ENCODE measurements around the gene ZNF213.
"Not testable (repeated sequence)": the region's sequence is repeated elsewhere in the genome, so short reads cannot be mapped to it uniquely, and the experiment has no call there.

Gene ZNF213

DNA sequence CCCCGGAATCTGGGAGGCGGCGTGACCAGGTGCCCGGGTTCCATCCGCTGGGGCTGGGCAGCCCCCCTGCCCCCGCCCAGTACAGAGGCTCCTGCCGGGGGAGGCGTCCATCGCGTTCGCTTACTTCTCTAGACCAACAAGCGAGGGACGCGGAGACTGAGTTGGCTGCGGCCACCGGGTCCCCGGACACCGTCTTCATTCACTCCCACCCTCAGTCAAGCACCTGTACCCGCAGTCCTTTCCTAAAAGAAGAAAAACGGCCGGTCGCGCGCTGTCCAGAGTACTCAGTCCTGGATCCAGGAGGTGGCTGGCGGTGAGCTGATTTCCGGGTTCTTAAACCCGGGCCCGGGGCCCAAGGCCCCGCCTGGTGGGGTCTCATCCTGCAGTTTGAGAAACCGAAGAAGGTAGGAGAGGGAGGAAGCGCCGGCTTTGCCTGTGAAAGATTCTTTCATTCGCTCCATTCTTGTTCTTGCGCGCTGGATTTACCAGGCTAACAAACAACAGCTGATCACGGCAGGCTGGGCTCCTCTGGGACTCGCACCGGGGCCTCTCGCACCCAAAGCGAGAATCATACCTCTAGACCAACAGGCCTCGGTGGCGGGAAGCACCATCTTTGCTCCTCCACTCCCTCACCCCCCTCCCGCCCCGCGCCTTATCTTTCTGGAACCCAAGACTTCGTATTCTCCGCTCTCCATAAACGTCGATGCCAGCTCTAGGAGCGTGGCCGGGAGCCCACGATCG lies 35.8 kb downstream of the ZNF213 start:
- in situ Hi-C loops (cut with MboI; ENCODE audit: low sequenced_read_pairs): no loop called here

DNA sequence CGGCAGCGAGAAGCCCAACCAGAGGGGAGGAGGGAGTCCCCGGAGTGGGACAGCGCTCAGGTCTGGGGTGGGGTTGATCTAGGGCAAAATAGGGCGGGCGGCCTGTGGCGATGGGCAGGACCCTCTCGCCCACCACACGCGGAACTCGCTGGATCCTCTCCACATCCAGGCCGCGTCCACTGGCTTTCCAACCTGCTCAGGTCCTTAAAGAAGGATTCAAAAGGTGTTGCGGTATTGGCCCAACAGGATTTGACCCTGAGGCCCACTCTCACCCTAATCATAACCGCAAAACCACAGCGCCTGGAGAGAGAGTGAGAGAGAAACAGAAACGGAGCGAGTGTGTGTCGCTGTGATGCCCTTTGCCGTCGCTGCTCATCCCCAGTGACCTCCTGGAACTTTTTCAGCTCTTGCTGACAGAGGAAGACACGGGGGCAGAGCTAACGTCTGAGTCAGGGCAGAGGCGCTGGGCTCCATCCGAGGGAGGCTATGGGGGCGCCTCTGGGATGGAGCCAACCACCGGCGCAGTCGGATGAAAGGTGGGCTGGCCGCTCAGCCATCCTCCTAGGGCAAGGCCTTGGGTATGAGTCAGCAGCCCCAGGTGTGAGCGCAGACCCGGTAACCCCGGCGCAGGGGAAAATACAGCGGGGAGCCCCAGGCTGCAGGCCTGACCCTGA lies 36.5 kb downstream of the ZNF213 start:
- in situ Hi-C loops (cut with MboI; ENCODE audit: low sequenced_read_pairs): no loop called here

DNA sequence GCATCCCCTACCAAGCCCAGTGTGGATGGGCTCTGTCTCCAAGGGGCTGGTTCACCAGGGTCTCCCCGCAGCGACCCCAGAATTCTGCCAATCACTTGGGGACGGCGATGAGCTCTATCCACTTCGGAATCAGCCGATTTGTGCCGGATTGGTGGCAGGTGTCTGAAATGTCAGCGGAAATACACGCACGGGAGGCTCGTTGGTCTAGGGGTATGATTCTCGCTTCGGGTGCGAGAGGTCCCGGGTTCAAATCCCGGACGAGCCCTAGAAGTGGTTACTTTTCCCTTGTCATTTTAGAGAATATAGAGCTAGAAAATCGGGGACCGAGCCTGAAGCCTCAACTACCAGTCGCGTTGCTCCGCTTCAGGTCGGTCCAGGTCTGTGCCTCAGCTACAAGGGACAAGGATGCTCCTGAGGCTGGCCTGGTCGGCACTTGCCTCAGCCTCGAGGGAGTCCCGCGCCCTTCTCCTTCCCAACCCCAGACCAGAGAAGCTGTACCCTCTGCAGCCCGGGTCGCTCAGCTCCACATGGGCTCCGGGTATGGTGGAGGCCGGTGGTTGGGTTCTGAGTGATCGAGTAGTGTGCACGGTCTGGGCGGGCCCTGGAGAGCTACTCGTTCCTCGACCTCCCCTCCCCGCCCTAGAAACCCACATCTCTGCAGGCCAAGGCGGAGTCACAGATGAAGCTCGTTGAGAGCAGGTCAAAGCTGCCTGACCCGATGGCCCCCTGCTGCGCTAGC lies 37.2 kb downstream of the ZNF213 start:
- in situ Hi-C loops (cut with MboI; ENCODE audit: low sequenced_read_pairs): no loop called here

DNA sequence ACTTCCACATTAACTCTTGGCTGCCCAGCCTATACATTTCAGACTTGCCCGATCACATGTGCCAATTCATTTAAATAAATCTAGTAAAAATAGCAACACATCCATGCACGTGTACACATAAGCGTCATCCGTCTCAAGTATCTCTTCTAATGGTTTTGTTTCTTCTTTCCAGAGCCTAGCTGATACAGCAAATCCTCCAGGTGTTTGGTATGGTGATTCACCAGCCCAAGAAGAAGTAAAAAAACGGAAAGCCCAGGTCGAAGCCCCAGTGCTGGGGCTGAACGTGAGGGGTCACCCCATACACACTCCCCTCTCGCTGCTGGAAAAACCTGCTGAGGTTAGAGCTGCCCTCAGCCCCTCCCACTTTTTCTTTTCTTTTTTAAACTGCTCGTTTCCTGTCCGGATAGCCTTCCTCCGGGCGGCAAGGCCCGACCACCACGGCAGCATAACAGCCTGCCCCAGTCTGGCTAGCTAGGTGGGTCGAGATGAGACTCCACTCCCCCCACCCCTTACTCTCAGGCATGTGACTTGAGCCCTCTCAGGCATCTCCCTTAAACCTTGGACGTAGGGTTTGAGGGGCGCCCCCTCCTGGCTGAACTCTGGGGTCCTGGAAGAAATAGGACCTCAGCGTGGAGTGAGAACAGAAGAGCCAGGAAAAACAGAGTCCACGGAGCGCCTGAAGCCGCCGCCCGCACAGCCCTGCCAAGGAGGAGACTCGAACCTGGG lies 39.2 kb downstream of the ZNF213 start:
- in situ Hi-C loops (cut with MboI; ENCODE audit: low sequenced_read_pairs): no loop called here

DNA sequence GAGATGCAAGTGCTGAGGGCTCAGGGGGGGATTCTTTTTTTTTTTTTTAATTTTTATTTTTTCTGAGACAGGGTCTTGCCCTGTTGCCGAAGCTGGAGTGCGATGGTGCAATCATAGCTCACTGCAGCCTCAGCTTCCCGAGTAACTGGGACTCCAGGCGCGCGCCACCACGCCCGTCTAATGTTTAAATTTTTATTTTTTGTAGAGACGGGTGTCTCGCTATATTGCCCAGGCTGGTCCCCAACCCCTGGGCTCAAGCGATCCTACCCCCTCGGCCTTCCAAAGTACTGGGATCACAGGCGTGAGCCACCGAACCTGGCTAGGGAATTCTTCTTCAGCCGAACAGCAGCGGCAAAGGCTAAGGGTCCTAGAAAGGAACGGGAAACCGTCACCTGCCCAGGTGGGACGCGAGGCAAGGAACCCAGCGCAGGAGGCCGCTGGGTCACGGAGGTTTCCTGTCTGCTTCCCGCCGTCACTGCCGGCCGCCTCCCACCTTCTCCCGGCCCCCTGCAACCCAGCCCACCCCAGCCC lies 39.9 kb downstream of the ZNF213 start:
- in situ Hi-C loops (cut with MboI; ENCODE audit: low sequenced_read_pairs): no loop called here

DNA sequence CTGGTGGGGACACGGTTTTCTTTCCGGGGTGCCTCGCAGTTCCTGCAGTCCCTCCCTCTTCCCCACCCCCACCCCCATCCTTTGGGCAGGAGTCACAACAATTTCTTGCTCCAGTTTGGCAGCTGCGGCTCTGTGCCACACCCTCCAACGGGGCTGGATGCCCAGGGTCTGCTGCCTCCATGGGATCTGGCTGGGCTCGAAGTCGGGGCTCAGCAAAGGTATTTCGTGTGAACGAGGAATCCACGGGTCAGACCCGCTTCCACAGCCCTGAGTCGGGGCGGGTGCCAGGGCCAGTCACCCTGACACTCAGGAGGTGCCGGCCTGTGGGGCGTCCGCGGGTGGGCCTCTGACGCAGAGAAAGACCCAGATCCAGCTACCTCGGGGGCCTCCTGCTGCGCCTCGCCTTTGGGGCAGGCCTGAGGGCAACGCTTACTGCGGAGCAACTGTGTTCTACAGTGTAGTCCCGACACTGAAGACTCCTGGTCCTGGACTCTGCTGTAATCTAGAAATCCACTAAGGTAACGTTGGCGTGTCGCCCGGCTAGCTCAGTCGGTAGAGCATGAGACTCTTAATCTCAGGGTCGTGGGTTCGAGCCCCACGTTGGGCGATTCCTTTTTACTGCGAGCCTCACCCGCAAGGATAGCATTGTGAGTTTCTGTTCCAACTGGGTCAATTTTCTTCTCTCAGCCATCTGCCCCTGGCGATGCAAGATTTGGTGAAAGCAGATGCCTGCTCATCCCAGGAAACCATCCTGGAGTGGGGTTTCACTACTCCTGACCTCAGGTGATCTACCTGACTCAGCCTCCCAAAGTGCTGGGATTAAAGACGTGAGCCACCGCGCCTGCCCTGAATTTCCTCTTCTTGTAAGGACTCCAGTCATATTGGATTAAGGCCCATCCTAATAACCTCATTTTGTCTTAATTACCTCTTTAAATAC lies 40.6 kb downstream of the ZNF213 start:
- in situ Hi-C loops (cut with MboI; ENCODE audit: low sequenced_read_pairs): no loop called here

DNA sequence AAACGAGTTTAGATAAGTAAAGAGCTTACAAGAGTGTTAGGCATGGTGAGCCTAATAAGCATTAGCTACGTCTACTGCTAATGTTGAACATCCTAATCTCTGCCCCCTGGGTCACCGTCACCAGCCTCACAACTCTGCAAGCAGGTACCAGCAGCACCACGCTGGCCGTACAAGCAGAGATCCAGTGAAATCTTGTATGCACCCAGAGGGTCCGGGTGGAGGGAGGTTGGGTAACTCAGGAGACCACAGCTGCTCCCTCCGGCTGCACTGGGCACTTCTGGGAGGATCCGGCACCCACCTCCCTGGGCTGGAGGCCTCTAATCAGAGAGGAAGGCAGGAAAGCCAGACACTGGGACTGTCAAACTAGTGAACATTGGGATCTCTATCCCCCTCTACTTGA lies 44.8 kb downstream of the ZNF213 start:
- in situ Hi-C loops (cut with MboI; ENCODE audit: low sequenced_read_pairs): no loop called here

DNA sequence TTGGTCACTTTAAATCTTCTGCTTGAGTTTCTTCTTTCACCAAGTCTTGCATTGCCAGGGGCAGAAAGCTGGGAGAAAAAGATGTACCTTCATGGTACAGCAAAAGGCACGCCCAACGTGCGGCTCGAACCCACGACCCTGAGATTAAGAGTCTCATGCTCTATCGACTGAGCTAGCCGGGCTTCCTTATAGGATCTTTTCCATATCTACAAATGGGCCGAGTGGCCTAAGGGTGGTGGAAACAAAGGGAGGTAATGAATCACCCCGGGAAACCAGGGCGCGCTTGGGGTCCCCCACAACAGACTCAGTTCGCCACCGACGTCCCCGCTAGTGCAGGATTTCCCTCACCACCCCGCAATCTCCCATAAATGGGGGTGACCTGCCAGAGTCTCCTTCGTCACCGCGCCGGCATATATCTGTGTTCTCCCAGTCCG lies 45.6 kb downstream of the ZNF213 start:
- in situ Hi-C loops (cut with MboI; ENCODE audit: low sequenced_read_pairs): no loop called here

DNA sequence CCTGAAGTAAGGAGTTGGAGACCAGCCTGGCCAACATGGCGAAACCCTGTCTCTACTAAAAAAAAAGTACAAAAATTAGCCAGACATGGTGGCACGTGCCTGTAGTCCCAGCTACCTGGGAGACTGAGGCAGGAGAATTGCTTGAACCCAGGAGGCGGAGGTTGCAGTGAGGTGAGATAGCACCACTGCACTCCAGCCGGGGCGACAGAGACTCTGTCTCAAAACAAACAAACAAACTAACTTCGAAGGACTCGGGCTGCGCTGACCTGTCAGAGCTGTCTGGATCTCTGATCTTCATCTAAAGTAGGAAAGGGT lies 47.4 kb downstream of the ZNF213 start:
- in situ Hi-C loops (cut with MboI; ENCODE audit: low sequenced_read_pairs): not testable (repeated sequence)

DNA sequence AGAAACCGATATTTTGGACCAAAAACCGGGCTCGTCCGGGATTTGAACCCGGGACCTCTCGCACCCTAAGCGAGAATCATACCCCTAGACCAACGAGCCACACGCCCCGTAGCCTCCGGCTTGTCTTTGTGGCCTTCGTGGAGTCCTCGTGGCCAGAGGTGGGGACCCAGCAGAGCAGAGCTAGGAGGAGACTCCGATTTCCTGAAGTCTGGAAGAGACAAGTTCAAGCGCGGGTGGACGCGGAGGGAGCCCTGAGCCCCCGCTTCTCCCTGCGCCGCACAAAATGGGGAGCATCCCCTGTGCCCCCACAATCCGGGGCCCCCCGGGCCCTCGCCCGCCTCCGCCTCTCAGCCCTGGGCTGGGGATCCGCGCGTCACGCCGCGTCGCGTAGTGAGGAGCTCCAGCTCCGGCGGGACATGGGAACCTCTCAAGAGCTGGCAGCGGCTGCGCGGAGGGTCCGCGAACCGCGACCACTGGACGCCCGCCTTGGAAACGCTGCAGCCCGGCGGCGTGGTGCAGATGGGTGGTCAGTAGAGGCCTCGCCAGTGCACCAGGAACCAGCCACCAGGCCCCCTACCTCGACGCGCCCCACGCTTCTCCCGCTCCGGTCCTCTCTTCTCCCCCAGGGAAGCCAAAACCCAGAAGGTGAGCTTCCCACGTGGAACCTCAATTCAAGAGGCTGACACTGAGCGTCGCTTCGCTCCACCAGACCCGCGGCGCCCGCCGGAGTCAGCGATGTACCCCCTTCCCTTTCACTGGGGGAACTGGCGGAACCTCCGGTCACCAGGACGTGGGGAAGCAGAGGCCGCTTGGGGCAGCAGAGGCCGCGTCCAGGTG lies 48.0 kb downstream of the ZNF213 start:
- in situ Hi-C loops (cut with MboI; ENCODE audit: low sequenced_read_pairs): no loop called here

DNA sequence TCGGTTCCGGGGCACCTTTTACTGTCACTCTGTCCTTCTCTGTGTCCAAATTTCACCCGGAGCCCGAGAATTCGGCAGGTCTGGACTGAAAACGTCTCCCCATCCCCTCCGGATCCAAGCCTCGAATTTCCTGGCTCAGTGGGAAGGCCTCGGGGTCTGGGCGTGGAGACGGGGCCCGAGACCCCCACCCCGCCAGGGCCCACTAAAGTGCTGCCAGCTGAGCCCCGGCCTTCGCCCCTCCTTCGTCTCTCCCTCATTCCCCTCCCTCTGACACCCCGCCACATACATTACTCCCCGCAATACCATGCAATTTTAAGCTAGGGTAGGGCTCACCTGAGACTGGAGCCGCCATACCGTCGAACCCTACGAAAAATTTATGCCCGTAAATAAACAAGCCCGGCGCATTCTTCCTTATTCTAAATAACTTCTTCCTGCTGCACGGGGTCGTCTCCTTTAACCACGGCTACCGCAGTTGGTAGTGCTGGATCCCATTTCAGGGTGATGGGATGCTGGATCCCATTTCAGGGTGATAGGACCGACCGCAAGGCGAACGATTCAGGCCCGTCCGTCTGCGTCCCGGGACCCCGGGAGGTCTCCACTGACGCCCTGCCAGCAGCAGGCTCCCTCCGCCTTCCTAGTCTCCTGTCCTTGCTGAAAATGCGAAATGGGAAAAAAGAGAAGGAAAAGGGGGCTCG lies 48.8 kb downstream of the ZNF213 start:
- in situ Hi-C loops (cut with MboI; ENCODE audit: low sequenced_read_pairs): no loop called here

DNA sequence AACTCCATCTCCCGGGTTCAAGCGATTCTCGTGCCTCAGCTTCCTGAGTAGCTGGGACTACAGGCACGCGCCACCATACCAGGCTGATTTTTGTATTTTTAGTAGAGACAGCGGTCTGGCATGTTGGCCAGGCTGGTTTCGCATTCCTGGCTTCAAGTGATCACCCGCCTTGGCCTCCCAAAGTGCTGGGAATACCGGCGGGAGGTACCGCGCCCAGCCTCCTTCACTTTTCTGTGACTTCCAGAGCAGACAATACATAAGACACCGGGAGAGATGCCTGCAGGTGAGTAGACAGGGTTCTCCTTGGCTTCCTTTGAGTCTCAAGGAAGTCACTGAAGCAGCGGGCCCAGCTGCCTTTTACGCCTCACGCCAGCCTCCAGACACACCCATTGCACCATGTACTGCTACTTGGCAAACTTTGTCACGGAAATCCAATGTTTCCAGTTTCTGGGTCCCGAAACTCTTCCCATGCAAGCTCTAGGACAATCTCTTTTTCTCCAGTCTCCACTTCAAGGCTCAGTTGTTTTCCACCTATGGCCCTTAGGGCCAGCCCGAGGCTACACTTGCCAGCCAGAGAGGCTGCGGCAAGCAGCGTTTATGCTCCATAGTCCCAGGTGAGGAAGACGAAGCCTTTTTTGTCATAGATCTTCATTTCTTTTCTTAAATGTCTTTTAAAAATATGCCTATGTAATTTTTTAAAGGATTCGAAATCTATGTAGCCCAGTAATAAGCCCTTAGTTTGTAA lies 52.3 kb downstream of the ZNF213 start:
- in situ Hi-C loops (cut with MboI; ENCODE audit: low sequenced_read_pairs): no loop called here

DNA sequence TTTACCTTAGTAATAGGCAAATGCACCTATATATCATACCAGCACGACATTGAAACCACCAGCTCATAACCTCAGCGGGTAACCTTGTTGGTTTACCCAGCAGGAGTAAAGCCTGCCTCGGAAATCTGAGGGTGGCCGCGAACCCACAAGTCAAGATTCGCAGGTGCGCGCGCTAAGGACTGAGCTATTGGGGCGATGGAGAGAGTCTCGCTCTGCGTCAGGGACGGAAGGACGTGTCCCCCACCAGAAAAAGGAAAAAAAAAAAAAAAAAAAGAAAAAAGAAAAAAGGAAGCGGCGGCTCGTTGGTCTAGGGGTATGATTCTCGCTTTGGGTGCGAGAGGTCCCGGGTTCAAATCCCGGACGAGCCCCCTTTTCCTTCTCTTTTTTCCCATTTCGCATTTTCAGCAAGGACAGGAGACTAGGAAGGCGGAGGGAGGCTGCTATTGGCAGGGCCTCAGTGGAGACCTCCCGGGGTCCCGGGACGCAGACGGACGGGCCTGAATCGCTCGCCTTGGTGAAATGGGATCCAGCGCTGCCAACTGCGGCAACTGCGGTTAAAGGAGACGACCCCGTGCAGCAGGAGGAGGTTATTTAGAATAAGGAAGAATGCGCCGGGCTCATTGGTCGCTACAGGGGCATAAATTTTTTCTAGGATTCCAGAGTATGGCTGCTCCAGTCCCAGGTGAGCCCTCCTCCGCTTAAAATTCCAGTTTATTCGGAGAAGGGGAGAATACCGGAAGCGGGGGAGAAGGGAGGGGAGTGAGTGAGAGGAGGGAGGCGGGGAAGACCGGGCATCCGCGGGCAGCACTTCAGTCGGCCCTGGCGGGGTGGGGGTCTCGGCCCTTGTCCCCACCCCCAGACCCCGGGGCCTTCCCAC lies 53.2 kb downstream of the ZNF213 start, which contains the start of gene OR1F1:
Gene OR1F1 (plus strand): TSS at position 407 of the 877 bp plus-strand sequence.
- in situ Hi-C loops (cut with MboI; ENCODE audit: low sequenced_read_pairs): no loop called here

DNA sequence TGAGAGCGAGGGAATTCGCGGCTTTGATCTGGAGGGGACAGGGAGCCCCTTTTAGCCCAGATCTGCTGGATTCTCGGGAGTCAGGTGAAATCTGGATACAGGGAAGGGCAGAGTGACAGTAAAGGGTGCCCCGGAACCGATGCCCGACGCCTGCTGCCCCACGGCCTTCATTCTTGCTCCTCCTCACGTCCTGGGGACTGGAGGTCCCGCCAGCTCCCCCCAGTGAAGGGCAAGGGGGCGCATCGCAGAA lies 53.8 kb downstream of the ZNF213 start:
- in situ Hi-C loops (cut with MboI; ENCODE audit: low sequenced_read_pairs): no loop called here

DNA sequence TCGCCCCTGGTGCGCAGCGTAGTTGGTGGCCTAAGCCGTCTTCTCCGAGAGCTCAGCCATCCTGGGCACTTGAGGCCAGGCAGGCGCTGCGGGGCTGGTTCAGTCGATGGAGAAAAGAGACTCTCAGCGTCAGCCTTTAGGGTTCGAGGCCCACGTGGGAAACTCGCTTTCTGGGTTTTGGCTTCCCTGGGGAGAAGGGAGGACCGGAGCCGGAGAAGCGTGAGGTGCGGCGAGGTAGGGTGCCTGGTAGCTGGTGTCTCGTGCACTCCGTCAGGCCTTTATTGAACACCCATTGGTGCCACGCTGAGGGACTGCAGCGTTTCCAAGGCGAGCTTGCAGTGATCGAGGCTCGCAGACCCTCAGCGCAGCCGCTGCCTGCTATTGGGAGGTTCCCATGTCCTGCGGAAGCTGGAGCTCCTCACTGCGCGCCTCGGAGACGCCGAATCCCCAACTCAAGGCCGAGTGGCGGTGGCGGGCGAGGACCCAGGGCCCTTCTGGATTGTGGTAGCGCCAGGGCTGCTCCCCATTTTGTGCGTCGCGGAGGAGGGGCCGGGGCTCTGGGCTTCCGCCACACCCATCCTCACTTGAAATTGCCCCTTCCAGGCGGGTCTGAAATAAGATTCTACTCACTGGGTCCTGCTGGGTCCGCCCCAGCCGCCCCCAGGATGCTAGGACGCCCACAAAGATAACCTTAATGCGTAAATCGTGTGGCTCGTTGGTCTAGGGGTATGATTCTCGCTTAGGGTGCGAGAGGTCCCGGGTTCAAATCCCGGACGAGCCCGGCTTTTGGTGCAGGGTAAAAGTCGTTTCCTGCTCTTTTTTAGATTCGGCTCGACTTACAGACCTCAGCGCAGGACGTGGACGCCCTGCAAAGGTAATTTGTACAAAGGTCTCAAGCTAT lies 54.3 kb downstream of the ZNF213 start:
- in situ Hi-C loops (cut with MboI; ENCODE audit: low sequenced_read_pairs): no loop called here

DNA sequence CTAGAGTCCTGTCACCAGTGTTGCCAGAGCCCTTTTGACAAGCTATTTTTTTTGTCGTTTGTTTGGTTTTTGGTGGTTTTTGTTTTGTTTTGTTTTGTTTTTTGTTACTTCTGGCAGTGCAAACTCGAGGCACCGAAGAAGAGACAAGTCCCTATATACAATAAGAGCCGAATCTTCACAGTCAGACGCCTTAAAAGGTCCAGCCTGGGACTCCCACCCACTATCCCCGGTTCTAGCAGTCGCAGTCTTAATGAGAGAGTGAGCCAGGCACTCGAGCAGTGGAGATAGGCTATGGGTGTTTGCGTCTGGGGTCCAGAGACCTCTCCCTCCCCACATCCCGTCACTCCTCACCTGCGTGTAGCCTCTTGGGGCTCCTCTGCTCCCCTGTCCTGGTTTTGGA lies 55.0 kb downstream of the ZNF213 start:
- in situ Hi-C loops (cut with MboI; ENCODE audit: low sequenced_read_pairs): no loop called here
